Measurements from ENCODE around the gene MTHFR.

DNA sequence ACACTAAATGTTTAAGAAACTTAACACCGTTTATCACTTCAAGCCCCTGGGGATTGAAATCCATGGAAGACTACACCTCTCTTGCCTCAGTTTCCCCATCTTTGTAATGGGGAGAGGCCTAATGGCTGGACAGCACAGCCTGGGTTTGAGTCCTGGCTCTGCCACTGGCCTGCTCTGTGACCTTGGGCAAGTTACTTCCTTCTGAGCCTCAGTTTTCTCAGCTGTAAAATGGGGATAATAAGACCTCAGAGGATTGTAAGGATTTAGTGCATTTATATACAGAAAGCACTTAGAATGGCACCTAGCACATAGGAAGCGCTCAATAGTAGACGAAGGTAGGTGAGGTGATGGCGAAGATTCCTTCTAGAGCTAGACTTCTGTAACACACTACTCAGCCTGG is 64.3 kb downstream of the MTHFR start:
- TF ChIP-seq, protein P1, sequence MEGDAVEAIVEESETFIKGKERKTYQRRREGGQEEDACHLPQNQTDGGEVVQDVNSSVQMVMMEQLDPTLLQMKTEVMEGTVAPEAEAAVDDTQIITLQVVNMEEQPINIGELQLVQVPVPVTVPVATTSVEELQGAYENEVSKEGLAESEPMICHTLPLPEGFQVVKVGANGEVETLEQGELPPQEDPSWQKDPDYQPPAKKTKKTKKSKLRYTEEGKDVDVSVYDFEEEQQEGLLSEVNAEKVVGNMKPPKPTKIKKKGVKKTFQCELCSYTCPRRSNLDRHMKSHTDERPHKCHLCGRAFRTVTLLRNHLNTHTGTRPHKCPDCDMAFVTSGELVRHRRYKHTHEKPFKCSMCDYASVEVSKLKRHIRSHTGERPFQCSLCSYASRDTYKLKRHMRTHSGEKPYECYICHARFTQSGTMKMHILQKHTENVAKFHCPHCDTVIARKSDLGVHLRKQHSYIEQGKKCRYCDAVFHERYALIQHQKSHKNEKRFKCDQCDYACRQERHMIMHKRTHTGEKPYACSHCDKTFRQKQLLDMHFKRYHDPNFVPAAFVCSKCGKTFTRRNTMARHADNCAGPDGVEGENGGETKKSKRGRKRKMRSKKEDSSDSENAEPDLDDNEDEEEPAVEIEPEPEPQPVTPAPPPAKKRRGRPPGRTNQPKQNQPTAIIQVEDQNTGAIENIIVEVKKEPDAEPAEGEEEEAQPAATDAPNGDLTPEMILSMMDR (IDR thresholded peaks at IDR 0.05 in 4 of 5, conservative IDR thresholded peaks at IDR 0.05 in 1 of 5): no peak
- no peak for TF ChIP-seq POLR2A (IDR thresholded peaks at IDR 0.05)

Measured in gastrocnemius medialis (tissue), 4 donors.